Measurements from ENCODE around the gene SYNPO2.

DNA sequence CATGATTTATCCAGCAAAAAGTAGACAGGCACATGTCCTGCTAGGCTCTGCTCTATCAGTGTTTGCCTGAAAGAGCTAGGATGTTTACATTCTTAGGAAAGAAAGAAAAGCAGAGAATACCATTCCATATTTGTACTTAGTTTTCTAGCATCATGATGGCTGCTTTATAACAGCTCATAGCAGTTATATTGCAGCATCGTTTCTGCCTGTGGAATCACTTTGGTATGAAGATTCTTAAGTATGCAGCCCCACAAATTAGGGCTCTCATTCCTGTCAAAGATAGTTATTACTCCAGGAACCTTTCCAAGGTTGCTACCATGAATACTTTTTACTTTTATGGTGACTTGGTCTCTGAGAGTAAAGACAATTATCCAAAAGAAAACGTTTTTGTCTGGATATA lies 128.0 kb downstream of the SYNPO2 start:
- TF ChIP-seq ZNF121 (CRISPR knock-in tag; IDR thresholded peaks at IDR 0.05) (no peak), SRF (IDR thresholded peaks at IDR 0.05; ENCODE audit: low read depth, low read length) (no peak)
- TF ChIP-seq, protein P1, sequence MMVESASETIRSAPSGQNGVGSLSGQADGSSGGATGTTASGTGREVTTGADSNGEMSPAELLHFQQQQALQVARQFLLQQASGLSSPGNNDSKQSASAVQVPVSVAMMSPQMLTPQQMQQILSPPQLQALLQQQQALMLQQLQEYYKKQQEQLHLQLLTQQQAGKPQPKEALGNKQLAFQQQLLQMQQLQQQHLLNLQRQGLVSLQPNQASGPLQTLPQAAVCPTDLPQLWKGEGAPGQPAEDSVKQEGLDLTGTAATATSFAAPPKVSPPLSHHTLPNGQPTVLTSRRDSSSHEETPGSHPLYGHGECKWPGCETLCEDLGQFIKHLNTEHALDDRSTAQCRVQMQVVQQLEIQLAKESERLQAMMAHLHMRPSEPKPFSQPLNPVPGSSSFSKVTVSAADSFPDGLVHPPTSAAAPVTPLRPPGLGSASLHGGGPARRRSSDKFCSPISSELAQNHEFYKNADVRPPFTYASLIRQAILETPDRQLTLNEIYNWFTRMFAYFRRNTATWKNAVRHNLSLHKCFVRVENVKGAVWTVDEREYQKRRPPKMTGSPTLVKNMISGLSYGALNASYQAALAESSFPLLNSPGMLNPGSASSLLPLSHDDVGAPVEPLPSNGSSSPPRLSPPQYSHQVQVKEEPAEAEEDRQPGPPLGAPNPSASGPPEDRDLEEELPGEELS (CRISPR knock-in tag; IDR thresholded peaks at IDR 0.05), result no peak
- TF ChIP-seq, protein P2, sequence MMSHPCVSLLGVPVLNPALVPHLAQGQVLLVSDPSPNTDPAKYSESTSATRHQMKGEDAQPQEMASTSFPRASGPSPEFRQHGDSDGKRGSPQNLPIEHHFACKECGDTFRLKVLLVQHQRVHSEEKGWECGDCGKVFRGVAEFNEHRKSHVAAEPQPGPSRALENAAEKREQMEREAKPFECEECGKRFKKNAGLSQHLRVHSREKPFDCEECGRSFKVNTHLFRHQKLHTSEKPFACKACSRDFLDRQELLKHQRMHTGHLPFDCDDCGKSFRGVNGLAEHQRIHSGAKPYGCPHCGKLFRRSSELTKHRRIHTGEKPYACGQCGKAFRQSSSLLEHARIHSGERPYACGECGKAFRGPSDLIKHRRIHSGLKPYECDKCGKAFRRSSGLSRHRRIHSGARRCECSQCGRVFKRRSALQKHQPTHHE (CRISPR knock-in tag; IDR thresholded peaks at IDR 0.05; ENCODE audit: borderline replicate concordance), result no peak

Measured in HepG2 (cell line).